IMR-90 (cell line): Measurements from ENCODE around the gene PARP14. TPM values are rescaled to one million over a fixed set of nuclear protein-coding genes. Genes with fewer than 3 reads are reported as not detected.

Experiments
- ATAC-seq: fragments of 200-7000 bp; cut with Tn5 transposase; 2 replicates; pipeline ENCODE4 v1.9.1; 2020; ENCODE audit warnings: low read depth, mild to moderate bottlenecking, moderate library complexity
- BruUV-seq: library from RNA; stranded (reverse); fragments of 400-500 nt; replicated peaks from 2 replicates; lab custom pipeline; 2021; lab: Mats Ljungman, UMichigan
- CTCF ChIA-PET: fragments of 300-600 bp; formaldehyde crosslinking; extraction: SDS; loops from one replicate; lab custom pipeline; 2021; ENCODE audit warnings: antibody characterized with exemption; lab: Yijun Ruan, JAX
- POLR2A ChIA-PET: fragments of 300-600 bp; sonication (Branson Sonifier 250); formaldehyde crosslinking; loops from one replicate; lab custom pipeline; 2022; ENCODE audit warnings: antibody characterized with exemption; ENCODE audit not compliant: unreplicated experiment; lab: Charles Lee
- DNase-seq: peaks from one replicate; pipeline ENCODE4 v3.0.0; 2013
- H2AFZ ChIP-seq: replicated peaks from 2 replicates; pipeline ENCODE3; 2013; ENCODE audit warnings: low read length, mild to moderate bottlenecking; ENCODE audit not compliant: poor library complexity
- H2AK5ac ChIP-seq: 2 replicates; pipeline ENCODE4 v1.6.1; 2013; ENCODE audit warnings: low read depth, low read length, inconsistent platforms
- H2AK9ac ChIP-seq: replicated peaks from 2 replicates; pipeline ENCODE3; 2013; ENCODE audit warnings: mild to moderate bottlenecking, low read depth, low read length, moderate library complexity; ENCODE audit not compliant: poor library complexity
- H2BK120ac ChIP-seq: 2 replicates; pipeline ENCODE4 v1.6.1; 2013; ENCODE audit warnings: low read depth, low read length, inconsistent platforms
- H2BK15ac ChIP-seq: 3 replicates; pipeline ENCODE4 v1.6.1; 2013; ENCODE audit warnings: low read depth, low read length, inconsistent platforms
- H2BK20ac ChIP-seq: 2 replicates; pipeline ENCODE4 v1.6.1; 2013; ENCODE audit warnings: low read depth, mild to moderate bottlenecking, inconsistent platforms, low read length, moderate library complexity
- H2BK5ac ChIP-seq: 2 replicates; pipeline ENCODE4 v1.6.1; 2013; ENCODE audit warnings: mild to moderate bottlenecking, low read depth, low read length, inconsistent platforms; ENCODE audit not compliant: poor library complexity, severe bottlenecking
- H3K14ac ChIP-seq: replicated peaks from 2 replicates; pipeline ENCODE4 v1.6.1; 2013; ENCODE audit warnings: low read depth, low read length, inconsistent platforms
- H3K18ac ChIP-seq: 2 replicates; pipeline ENCODE4 v1.6.1; 2013; ENCODE audit warnings: low read depth, low read length, control low read depth
- H3K23ac ChIP-seq: 2 replicates; pipeline ENCODE4 v1.6.1; 2013; ENCODE audit warnings: low read depth, low read length, inconsistent platforms
- H3K27ac ChIP-seq: 2 replicates; pipeline ENCODE4 v1.5.1; 2013; ENCODE audit warnings: mild to moderate bottlenecking, control low read depth, low read length; ENCODE audit not compliant: insufficient read depth
- H3K27me3 ChIP-seq: 2 replicates; pipeline ENCODE4 v1.6.1; 2013; ENCODE audit warnings: low read length; ENCODE audit not compliant: control insufficient read depth, insufficient read depth
- H3K36me3 ChIP-seq: 2 replicates; pipeline ENCODE4 v1.6.1; 2013; ENCODE audit warnings: low read length, mixed read lengths; ENCODE audit not compliant: control insufficient read depth, insufficient read depth
- H3K4ac ChIP-seq: 2 replicates; pipeline ENCODE4 v1.6.1; 2013; ENCODE audit warnings: low read depth, low read length, inconsistent platforms
- H3K4me1 ChIP-seq: 2 replicates; pipeline ENCODE4 v1.6.1; 2013; ENCODE audit warnings: low read length, mixed read lengths; ENCODE audit not compliant: control insufficient read depth, insufficient read depth
- H3K4me2 ChIP-seq: 2 replicates; pipeline ENCODE4 v1.6.1; 2013; ENCODE audit warnings: low read depth, mild to moderate bottlenecking, control low read depth, low read length, moderate library complexity
- H3K4me3 ChIP-seq: 2 replicates; pipeline ENCODE4 v1.5.1; 2013; ENCODE audit warnings: low read depth, mild to moderate bottlenecking, control low read depth, low read length, moderate library complexity; ENCODE audit not compliant: insufficient read depth
- H3K56ac ChIP-seq: 2 replicates; pipeline ENCODE4 v1.6.1; 2013; ENCODE audit warnings: low read length, inconsistent platforms; ENCODE audit not compliant: insufficient read depth; ENCODE audit errors: extremely low read depth
- H3K79me1 ChIP-seq, 2 experiments: 2 replicates each; pipeline ENCODE4 v1.6.1; 2013; ENCODE audit warnings: low read length in 2 of 2, inconsistent platforms in 1 of 2, low read depth in 1 of 2
- H3K9ac ChIP-seq: 2 replicates; pipeline ENCODE4 v1.6.1; 2013; ENCODE audit warnings: low read depth, low read length, control low read depth
- H3K9me1 ChIP-seq: 2 replicates; pipeline ENCODE4 v1.6.1; 2013; ENCODE audit warnings: low read length, inconsistent platforms; ENCODE audit not compliant: insufficient read depth
- H3K9me3 ChIP-seq: 2 replicates; pipeline ENCODE4 v1.6.1; 2013; ENCODE audit warnings: low read length; ENCODE audit not compliant: control insufficient read depth, insufficient read depth
- H4K20me1 ChIP-seq: 2 replicates; pipeline ENCODE4 v1.6.1; 2013; ENCODE audit warnings: low read length, inconsistent platforms; ENCODE audit not compliant: insufficient read depth
- H4K5ac ChIP-seq: 2 replicates; pipeline ENCODE4 v1.6.1; 2013; ENCODE audit warnings: mild to moderate bottlenecking, low read depth, low read length, control low read depth
- H4K8ac ChIP-seq, 2 experiments: 2 replicates each; pipeline ENCODE4 v1.6.1; 2013; ENCODE audit warnings: low read depth in 2 of 2, low read length in 2 of 2, control low read depth in 1 of 2, inconsistent platforms in 1 of 2
- H4K91ac ChIP-seq: 2 replicates; pipeline ENCODE4 v1.6.1; 2013; ENCODE audit warnings: low read depth, low read length, inconsistent platforms; ENCODE audit not compliant: insufficient read depth
- BHLHE40 ChIP-seq: fragments of 150-350 bp; IDR thresholded peaks from 2 replicates; pipeline ENCODE4 v1.6.1; 2016; ENCODE audit warnings: mild to moderate bottlenecking, low read depth, low read length
- CEBPB ChIP-seq: IDR thresholded peaks from 2 replicates; pipeline ENCODE4 v1.6.1; 2012; ENCODE audit warnings: low read depth, low read length, improper control_type of control experiment
- CHD1 ChIP-seq: IDR thresholded peaks from 2 replicates; pipeline ENCODE4 v1.6.1; 2012; ENCODE audit warnings: low read depth, low read length, improper control_type of control experiment
- FOS ChIP-seq: fragments of 150-350 bp; IDR thresholded peaks from 2 replicates; pipeline ENCODE4 v1.6.1; 2016; ENCODE audit warnings: low read depth, low read length
- MAFK ChIP-seq: IDR thresholded peaks from 2 replicates; pipeline ENCODE4 v1.6.1; 2012; ENCODE audit warnings: low read depth, low read length, improper control_type of control experiment
- MAZ ChIP-seq: IDR thresholded peaks from 2 replicates; pipeline ENCODE4 v1.6.1; 2012; ENCODE audit warnings: low read depth, mild to moderate bottlenecking, low read length, improper control_type of control experiment, moderate library complexity, borderline replicate concordance
- MXI1 ChIP-seq: IDR thresholded peaks from 2 replicates; pipeline ENCODE4 v1.6.1; 2012; ENCODE audit warnings: low read depth, mild to moderate bottlenecking, low read length, moderate library complexity, borderline replicate concordance
- NFE2L2 ChIP-seq: fragments of 150-350 bp; IDR thresholded peaks from 2 replicates; pipeline ENCODE4 v1.6.1; 2016; ENCODE audit warnings: low read depth, mild to moderate bottlenecking, low read length
- POLR2A ChIP-seq: IDR thresholded peaks from 2 replicates; pipeline ENCODE4 v1.6.1; 2012; ENCODE audit warnings: mild to moderate bottlenecking, low read depth, low read length
- RAD21 ChIP-seq: IDR thresholded peaks from 2 replicates; pipeline ENCODE4 v1.6.1; 2012; ENCODE audit warnings: low read length, improper control_type of control experiment
- RCOR1 ChIP-seq: IDR thresholded peaks from 2 replicates; pipeline ENCODE4 v1.6.1; 2012; ENCODE audit warnings: mild to moderate bottlenecking, low read length, improper control_type of control experiment; ENCODE audit not compliant: insufficient replicate concordance
- RFX5 ChIP-seq: IDR thresholded peaks from 2 replicates; pipeline ENCODE4 v1.8.0; 2012; ENCODE audit warnings: low read depth, mild to moderate bottlenecking, low read length, moderate library complexity
- SMC3 ChIP-seq: fragments of 150-350 bp; IDR thresholded peaks from 2 replicates; pipeline ENCODE4 v1.6.1; 2016; ENCODE audit warnings: low read depth, mild to moderate bottlenecking, antibody characterized with exemption, low read length, moderate library complexity
- WGBS, 2 experiments: methylation state at CpG; one replicate each; pipeline versions ENCODE4 v1.1.5 to v1.1.7; 2013; ENCODE audit warnings: missing lambda C conversion rate in 2 of 2; ENCODE audit not compliant: insufficient read length in 1 of 2; ENCODE audit errors: extremely low coverage in 2 of 2; 5-methylcytosine and 5-hydroxymethylcytosine counted together
- dilution Hi-C: fragments of 300-500 bp; cut with HindIII; formaldehyde crosslinking; loops from one replicate; pipeline ENCODE4 v1.14.3; 2018; ENCODE audit warnings: low sequenced_read_pairs; ENCODE audit not compliant: unreplicated experiment
- in situ Hi-C: fragments of 300-500 bp; cut with MboI; formaldehyde crosslinking; loops from 3 replicates; pipeline ENCODE4 v1.14.3; 2019; ENCODE audit warnings: low sequenced_read_pairs, inconsistent platforms, mixed read lengths
- intact Hi-C: fragments of 100-400 bp; cut with micrococcal nuclease; formaldehyde crosslinking; loops from 2 replicates; pipeline ENCODE4 v1.10.0; 2022
- polyA plus RNA-seq, 3 experiments: library from polyadenylated mRNA; depleted of rRNA; stranded (reverse); fragments of >200 nt; gene quantifications; 2 replicates each; pipeline ENCODE4 v1.2.3, GENCODE V29; 2012; ENCODE audit warnings: low replicate concordance in 1 of 3
- total RNA-seq: library from RNA; depleted of rRNA; stranded (reverse); fragments of >200 nt; gene quantifications from 2 replicates; pipeline ENCODE4 v1.2.3, GENCODE V29; 2012
- TF ChIP-seq, protein P1 (sequence below): fragments of 150-350 bp; IDR thresholded peaks from 2 replicates; pipeline ENCODE4 v1.6.1; 2016; ENCODE audit warnings: low read depth, mild to moderate bottlenecking, low read length, moderate library complexity, borderline replicate concordance
- TF ChIP-seq, protein P2 (sequence below): fragments of 150-350 bp; IDR thresholded peaks from 2 replicates; pipeline ENCODE4 v1.6.1; 2017; ENCODE audit warnings: mild to moderate bottlenecking, antibody characterized with exemption, low read length, low read depth

The PARP14 gene
- total and polyA plus RNA-seq, 2 of the 4 experiments (the other 2 are of a cell fraction): 9.3 to 23.1 TPM

DNA sequence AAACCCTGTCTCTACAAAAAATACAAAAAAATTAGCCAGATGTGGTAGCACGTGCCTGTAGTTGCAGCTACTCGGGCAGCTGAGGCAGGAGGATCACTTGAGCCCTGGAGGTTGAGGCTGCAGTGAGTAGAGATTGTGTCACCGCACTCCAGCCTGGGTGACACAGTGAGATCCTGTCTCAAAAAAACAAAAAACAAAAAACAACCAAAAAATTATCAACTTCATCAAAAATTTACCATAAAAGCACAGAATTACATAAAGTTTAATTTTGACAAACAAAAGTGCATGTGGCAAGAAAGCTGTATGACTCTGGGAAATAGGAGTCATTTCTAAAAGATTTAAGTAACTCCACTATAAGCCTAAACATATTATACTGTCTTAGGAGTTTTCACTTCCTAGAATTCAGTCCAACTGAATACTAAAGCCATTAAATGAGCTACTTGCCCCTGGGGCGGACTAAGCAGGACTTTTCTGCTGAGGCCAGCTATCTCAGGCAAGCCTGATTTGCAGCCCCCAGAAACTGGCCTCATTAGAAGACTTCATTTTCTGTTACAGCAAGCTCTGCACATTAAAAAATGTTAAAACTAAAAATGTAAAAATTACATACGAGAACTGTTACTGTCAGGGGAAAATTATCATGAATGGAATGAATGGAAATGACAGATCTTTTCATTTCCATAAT is 90.0 kb downstream of the PARP14 start:
- 100% methylated on average over 1 of the region's 5 CpGs; no CpG with 5 or more reads in 1 of the 2 experiments for WGBS, 2 experiments
- in situ Hi-C loops: no loop called here

More for the DNA sequence above, 90.0 kb downstream of the PARP14 start:
- H2AK9ac ChIP-seq: no peak overlapping the region
- DNase-seq (no peak), ATAC-seq (no peak)
- no peak overlapping the region for H2BK5ac ChIP-seq
- no peak overlapping the region for H2BK15ac ChIP-seq
- no peak overlapping the region for H3K56ac ChIP-seq
- ChIA-PET POLR2A (no interaction called here), CTCF (no interaction called here)
- H2BK20ac ChIP-seq: no peak overlapping the region
- H3K4me2 ChIP-seq: no peak overlapping the region
- H3K23ac ChIP-seq: no peak overlapping the region
- H3K4me3 ChIP-seq: no peak overlapping the region
- H3K27me3 ChIP-seq: no peaks in the 10 kb centered on the region
- H3K79me1 ChIP-seq: no peaks in the 10 kb centered on the region
- intact Hi-C loops (no loop called here), dilution Hi-C loops (no loop called here)
- no peak overlapping the region for H2AK5ac ChIP-seq
- no peak overlapping the region for H4K5ac ChIP-seq
- H4K8ac ChIP-seq: no peak overlapping the region
- no peak for TF ChIP-seq POLR2A
- TF ChIP-seq, protein P1, sequence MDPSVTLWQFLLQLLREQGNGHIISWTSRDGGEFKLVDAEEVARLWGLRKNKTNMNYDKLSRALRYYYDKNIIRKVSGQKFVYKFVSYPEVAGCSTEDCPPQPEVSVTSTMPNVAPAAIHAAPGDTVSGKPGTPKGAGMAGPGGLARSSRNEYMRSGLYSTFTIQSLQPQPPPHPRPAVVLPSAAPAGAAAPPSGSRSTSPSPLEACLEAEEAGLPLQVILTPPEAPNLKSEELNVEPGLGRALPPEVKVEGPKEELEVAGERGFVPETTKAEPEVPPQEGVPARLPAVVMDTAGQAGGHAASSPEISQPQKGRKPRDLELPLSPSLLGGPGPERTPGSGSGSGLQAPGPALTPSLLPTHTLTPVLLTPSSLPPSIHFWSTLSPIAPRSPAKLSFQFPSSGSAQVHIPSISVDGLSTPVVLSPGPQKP: no peak
- TF ChIP-seq CHD1: no peak
- no peak for TF ChIP-seq RAD21
- TF ChIP-seq MAFK: no peak
- no peak for TF ChIP-seq SMC3
- no peak for TF ChIP-seq RFX5
- no peak for TF ChIP-seq MXI1
- TF ChIP-seq FOS: no peak
- no peak for TF ChIP-seq BHLHE40
- TF ChIP-seq CEBPB: no peak
- no peak for TF ChIP-seq RCOR1
- no peak for TF ChIP-seq MAZ
- no peak for TF ChIP-seq NFE2L2
- TF ChIP-seq, protein P2, sequence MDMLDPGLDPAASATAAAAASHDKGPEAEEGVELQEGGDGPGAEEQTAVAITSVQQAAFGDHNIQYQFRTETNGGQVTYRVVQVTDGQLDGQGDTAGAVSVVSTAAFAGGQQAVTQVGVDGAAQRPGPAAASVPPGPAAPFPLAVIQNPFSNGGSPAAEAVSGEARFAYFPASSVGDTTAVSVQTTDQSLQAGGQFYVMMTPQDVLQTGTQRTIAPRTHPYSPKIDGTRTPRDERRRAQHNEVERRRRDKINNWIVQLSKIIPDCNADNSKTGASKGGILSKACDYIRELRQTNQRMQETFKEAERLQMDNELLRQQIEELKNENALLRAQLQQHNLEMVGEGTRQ: no peak
- no peaks in the 10 kb centered on the region for H4K20me1 ChIP-seq
- no peaks in the 10 kb centered on the region for H3K36me3 ChIP-seq
- H4K91ac ChIP-seq: no peak overlapping the region
- no peak overlapping the region for H3K27ac ChIP-seq
- H2AFZ ChIP-seq: no peak overlapping the region
- no peak overlapping the region for H2BK120ac ChIP-seq
- no TSS peak for BruUV-seq
- no peak overlapping the region for H3K14ac ChIP-seq
- no peaks in the 10 kb centered on the region for H3K9me3 ChIP-seq
- peaks cover 5% of the 10 kb centered on the region; the same call in 1 of the 2 replicates for H3K9me1 ChIP-seq
- H3K9ac ChIP-seq: no peak overlapping the region
- H3K4ac ChIP-seq: no peak overlapping the region
- H3K18ac ChIP-seq: no peak overlapping the region
- H3K4me1 ChIP-seq: peaks cover 2% of the 10 kb centered on the region; the same call in 1 of the 2 replicates
